HepG2 (cell line): Measurements from ENCODE around the gene ANO1. TPM values are rescaled to one million over a fixed set of nuclear protein-coding genes. Genes with fewer than 3 reads are reported as not detected.

Experiments
- ATAC-seq: fragments of 200-7000 bp; cut with Tn5 transposase; 3 replicates; pipeline ENCODE4 v1.9.1; 2020; ENCODE audit warnings: mild to moderate bottlenecking, moderate library complexity
- BruUV-seq: library from RNA; stranded (reverse); fragments of 400-500 nt; replicated peaks from 2 replicates; lab custom pipeline; 2021; lab: Mats Ljungman, UMichigan
- CTCF ChIA-PET: fragments of 300-600 bp; formaldehyde crosslinking; extraction: SDS; loops from one replicate; lab custom pipeline; 2021; ENCODE audit warnings: low total read pairs, inconsistent platforms, low intra/inter-chr PET ratio; lab: Yijun Ruan, JAX
- POLR2A ChIA-PET: fragments of 350-600 bp; sonication (Branson Sonifier 250); formaldehyde crosslinking; loops from one replicate; lab custom pipeline; 2020; ENCODE audit warnings: antibody characterized with exemption, inconsistent platforms; lab: Yijun Ruan, JAX
- DNase-seq: peaks from one replicate; pipeline ENCODE4 v3.0.0-alpha.2; 2015; ENCODE audit warnings: low spot score
- FAIRE-seq: peaks from 3 replicates; lab custom pipeline; 2011; peaks lifted over from hg19 to GRCh38; lab: Jason Lieb, UNC
- H2AFZ ChIP-seq: one replicate; pipeline ENCODE4 v1.6.1; 2011; ENCODE audit warnings: low read length, inconsistent platforms
- H3K27ac ChIP-seq: fragments of 300-600 bp; 3 replicates; pipeline ENCODE4 v1.8.0; 2011; ENCODE audit warnings: mixed run types, mild to moderate bottlenecking, mixed read lengths, low read length, inconsistent platforms; ENCODE audit not compliant: insufficient read depth; ENCODE audit errors: extremely low read length
- H3K27me3 ChIP-seq, 2 experiments: fragments of 200-600 bp in 1 of 2; 2 replicates in 1 of 2; 3 replicates in 1 of 2; pipeline versions ENCODE4 v1.6.0 to v1.8.0; 2011; ENCODE audit warnings: low read length in 2 of 2, mild to moderate bottlenecking in 2 of 2, moderate library complexity in 2 of 2, inconsistent platforms in 1 of 2; ENCODE audit not compliant: insufficient read depth in 2 of 2, control insufficient read depth in 1 of 2
- H3K36me3 ChIP-seq, 2 experiments: fragments of 200-600 bp in 1 of 2; replicated peaks in 1 of 2; 2 replicates in 1 of 2; 3 replicates in 1 of 2; pipeline versions ENCODE4 v1.5.1 to v1.8.0; 2011; ENCODE audit warnings: low read length in 2 of 2, inconsistent platforms in 1 of 2; ENCODE audit not compliant: insufficient read depth in 2 of 2, control insufficient read depth in 1 of 2
- H3K4me1 ChIP-seq: 2 replicates; pipeline ENCODE4 v1.5.1; 2012; ENCODE audit warnings: low read length, inconsistent platforms; ENCODE audit not compliant: insufficient read depth
- H3K4me2 ChIP-seq: 2 replicates; pipeline ENCODE4 v1.6.0; 2011; ENCODE audit warnings: low read depth, low read length, inconsistent platforms
- H3K4me3 ChIP-seq, 3 experiments: fragments of 200-600 bp in 1 of 3; sonication (generic), shearing (Covaris generic) in 1 of 3; replicated peaks in 1 of 3; 2 replicates each; pipeline ENCODE4 v1.5.1; 2011 to 2016; ENCODE audit warnings: low read length in 3 of 3, inconsistent platforms in 2 of 3, low read depth in 2 of 3, mild to moderate bottlenecking in 2 of 3, control low read depth in 1 of 3, mixed read lengths in 1 of 3; ENCODE audit not compliant: insufficient read depth in 1 of 3
- H3K79me2 ChIP-seq: one replicate; pipeline ENCODE4 v1.6.1; 2011; ENCODE audit warnings: low read length, inconsistent platforms; ENCODE audit not compliant: insufficient read depth
- H3K9ac ChIP-seq: 2 replicates; pipeline ENCODE4 v1.6.0; 2011; ENCODE audit warnings: mild to moderate bottlenecking, low read depth, low read length, inconsistent platforms; ENCODE audit not compliant: insufficient read depth
- H3K9me3 ChIP-seq: 2 replicates; pipeline ENCODE4 v1.5.1; 2012; ENCODE audit warnings: mild to moderate bottlenecking, low read length
- H4K20me1 ChIP-seq: 2 replicates; pipeline ENCODE4 v1.6.0; 2011; ENCODE audit warnings: inconsistent platforms, mild to moderate bottlenecking, low read length, moderate library complexity; ENCODE audit not compliant: insufficient read depth
- DMTF1 ChIP-seq: sonication (generic); formaldehyde crosslinking; IDR thresholded peaks from 2 replicates; pipeline ENCODE4 v1.4.0; 2020; ENCODE audit warnings: mild to moderate bottlenecking, missing genetic modification reagents
- DNMT1 ChIP-seq: sonication (generic); formaldehyde crosslinking; IDR thresholded peaks from 2 replicates; pipeline ENCODE4 v1.5.1; 2020; ENCODE audit warnings: mild to moderate bottlenecking, missing genetic modification reagents
- DNMT3B ChIP-seq: conservative IDR thresholded peaks from 2 replicates; pipeline ENCODE4 v1.6.1; 2016; ENCODE audit warnings: missing biosample characterization, control low read depth
- FOXP1 ChIP-seq, 2 experiments: fragments of 450-650 bp in 1 of 2; IDR thresholded peaks; 2 replicates each; pipeline ENCODE4 v1.6.1; 2017 to 2018; ENCODE audit warnings: antibody characterized with exemption in 1 of 2
- GMEB1 ChIP-seq: sonication (generic); formaldehyde crosslinking; IDR thresholded peaks from 2 replicates; pipeline ENCODE4 v1.5.1; 2020; ENCODE audit warnings: missing genetic modification reagents, mild to moderate bottlenecking, borderline replicate concordance
- HNRNPLL ChIP-seq: fragments of 200-400 bp; formaldehyde crosslinking; IDR thresholded peaks from 2 replicates; pipeline ENCODE4 v1.6.1; 2017; ENCODE audit warnings: mild to moderate bottlenecking, low read depth, low read length; ENCODE audit not compliant: poor library complexity, severe bottlenecking
- JARID2 ChIP-seq: sonication (generic); formaldehyde crosslinking; IDR thresholded peaks from 2 replicates; pipeline ENCODE4 v1.8.1; 2023; ENCODE audit warnings: missing genetic modification reagents, inconsistent platforms; ENCODE audit not compliant: insufficient replicate concordance
- MTA3 ChIP-seq: sonication (generic); formaldehyde crosslinking; IDR thresholded peaks from 2 replicates; pipeline ENCODE4 v1.4.0; 2020; ENCODE audit warnings: missing genetic modification reagents
- PBX2 ChIP-seq: IDR thresholded peaks from 2 replicates; pipeline ENCODE4 v1.6.1; 2016; ENCODE audit warnings: control low read depth
- RXRB ChIP-seq: IDR thresholded peaks from 2 replicates; pipeline ENCODE4 v1.6.1; 2016; ENCODE audit warnings: borderline replicate concordance, missing genetic modification reagents, missing compliant biosample characterization
- STAT6 ChIP-seq: sonication (generic); formaldehyde crosslinking; IDR thresholded peaks from 2 replicates; pipeline ENCODE4 v1.4.0; 2020; ENCODE audit warnings: missing genetic modification reagents, mild to moderate bottlenecking, borderline replicate concordance
- ZBTB7A ChIP-seq: sonication (generic); formaldehyde crosslinking; IDR thresholded peaks from 2 replicates; pipeline ENCODE4 v1.8.0; 2022; ENCODE audit warnings: mild to moderate bottlenecking, missing genetic modification reagents
- ZNF839 ChIP-seq: sonication (generic); formaldehyde crosslinking; IDR thresholded peaks from 2 replicates; pipeline ENCODE4 v1.4.0; 2020; ENCODE audit warnings: missing genetic modification reagents, mild to moderate bottlenecking, borderline replicate concordance
- WGBS: methylation state at CpG from one replicate; pipeline ENCODE4 v1.1.6; 2017; ENCODE audit warnings: low lambda C conversion rate; 5-methylcytosine and 5-hydroxymethylcytosine counted together
- in situ Hi-C: cut with HindIII; loops from 2 replicates; pipeline ENCODE4 v1.10.0; 2017; ENCODE audit warnings: low pct_unique_long_range_greater_than_20kb; ENCODE audit not compliant: extremely low pct_ligation_motif_present
- intact Hi-C: fragments of 100-400 bp; cut with micrococcal nuclease; formaldehyde crosslinking; loops from one replicate; pipeline ENCODE4 v1.10.0; 2022; ENCODE audit not compliant: unreplicated experiment
- polyA plus RNA-seq, 8 experiments: library from polyadenylated mRNA; depleted of rRNA in 3 of 8; stranded (reverse) in 7 of 8; unstranded in 1 of 8; fragments of >200 nt; fragmentation: Illumina TruSeq in 4 of 8; extraction: Trizol in 4 of 8; gene quantifications; 2 replicates each; pipeline versions ENCODE4 v1.2.1 to v1.2.3, GENCODE V29; 2011 to 2016; ENCODE audit warnings: low read depth in 4 of 8, missing spikeins in 1 of 8, mixed read lengths in 1 of 8; ENCODE audit not compliant: insufficient read depth in 1 of 8
- total RNA-seq, 5 experiments: library from RNA; depleted of rRNA; stranded (reverse); fragments of >200 nt; fragmentation: Illumina TruSeq; extraction: Trizol; gene quantifications; 2 replicates each; pipeline ENCODE4 v1.2.3, GENCODE V29; 2016; ENCODE audit warnings: low read depth in 1 of 5

The ANO1 gene
- total and polyA plus RNA-seq, 2 of the 13 experiments (the other 11 are each of a cell fraction or from before 2014, with no cell fraction given) = not detected

DNA sequence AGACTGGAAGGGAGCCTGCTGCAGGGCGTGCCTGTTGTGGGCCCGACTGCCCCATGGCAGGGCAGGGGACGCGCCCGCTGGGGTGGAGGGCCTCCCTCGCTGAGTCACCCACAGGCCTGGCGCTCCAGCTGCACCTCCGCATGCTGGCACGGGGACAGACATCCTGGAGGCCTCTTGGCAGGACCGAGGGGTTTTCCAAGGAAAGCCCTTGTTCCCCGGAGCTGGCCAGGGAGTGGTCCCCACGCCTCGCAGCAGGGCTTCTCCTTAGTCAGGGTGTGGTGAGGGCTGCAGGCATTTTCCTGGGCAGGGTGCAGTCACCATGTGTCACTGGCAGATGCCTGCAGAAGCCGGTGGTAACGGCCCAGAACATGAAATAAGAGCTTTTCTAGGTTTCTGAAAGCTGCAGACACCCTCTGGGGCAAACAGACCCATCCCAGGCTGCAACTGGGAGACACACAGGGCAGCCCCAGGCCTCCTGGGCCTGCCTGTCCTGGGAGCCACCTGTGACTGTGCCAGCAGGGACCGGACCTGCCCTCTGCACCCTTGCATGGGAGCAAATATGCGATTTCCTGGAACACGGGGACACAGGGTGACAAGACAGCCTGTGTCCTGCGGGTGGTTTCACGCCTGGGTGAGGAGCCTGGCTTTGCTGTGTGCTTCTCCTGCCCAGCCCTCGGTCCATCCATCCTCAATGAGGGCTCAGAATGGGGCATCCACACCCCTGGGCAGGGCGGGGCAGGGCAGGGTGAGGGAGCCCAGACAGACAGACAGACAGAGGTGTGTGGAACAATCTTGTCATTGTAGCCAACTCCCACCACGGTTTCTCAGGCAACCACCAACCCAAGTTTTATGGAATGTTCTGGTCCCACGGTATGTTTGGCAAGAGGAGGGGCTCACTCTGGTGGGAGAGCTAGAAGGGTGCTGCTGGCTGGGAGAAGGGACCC lies 81.8 kb downstream of the ANO1 start:
- Histone ChIP-seq H3K9ac (no peak overlapping the region), H4K20me1 (peaks cover 3% of the 10 kb centered on the region; the same call in 1 of the 2 replicates), H3K4me2 (no peak overlapping the region), H3K36me3 (no peaks in the 10 kb centered on the region), H3K4me3 (no peak overlapping the region), H2AFZ (no peak overlapping the region), H3K27ac (no peak overlapping the region), H3K4me1 (no peaks in the 10 kb centered on the region), H3K79me2 (no peaks in the 10 kb centered on the region), H3K9me3 (no peaks in the 10 kb centered on the region), H3K27me3 (peaks cover 8 to 49% of the 10 kb centered on the region in 2 experiments; a peak in 3 of 5 replicates)
- TF ChIP-seq DNMT1 (CRISPR knock-in tag) = no peak
- TF ChIP-seq GMEB1 (CRISPR knock-in tag) = no peak
- no peak for TF ChIP-seq STAT6 (CRISPR knock-in tag)
- TF ChIP-seq FOXP1 (IDR thresholded peaks at IDR 0.05) = no peak
- no peak for TF ChIP-seq FOXP1 (CRISPR knock-in tag; IDR thresholded peaks at IDR 0.05)
- no peak for TF ChIP-seq PBX2 (CRISPR knock-in tag)
- TF ChIP-seq MTA3 (CRISPR knock-in tag) = no peak
- no peak for TF ChIP-seq DNMT3B (CRISPR knock-in tag)
- no peak for TF ChIP-seq HNRNPLL
- no peak for TF ChIP-seq ZNF839 (CRISPR knock-in tag)
- TF ChIP-seq JARID2 (CRISPR knock-in tag) = no peak
- no peak for TF ChIP-seq ZBTB7A (CRISPR knock-in tag)
- TF ChIP-seq DMTF1 (CRISPR knock-in tag) = no peak
- TF ChIP-seq RXRB = no peak
- in situ Hi-C loops (no loop called here), intact Hi-C loops (no loop called here)
- ATAC-seq (no peak), FAIRE-seq (no peak), DNase-seq (no peak)
- BruUV-seq = no TSS peak
- CTCF ChIA-PET = no interaction called here
- WGBS = no CpG with 5 or more reads among the region's 24 CpGs
- POLR2A ChIA-PET = no interaction called here
